DND-41 (cell line): ENCODE results near the gene DUOX2.

Source experiments
- ATAC-seq: fragments of 200-7000 bp; cut with Tn5 transposase; 3 replicates; pipeline ENCODE4 v1.9.1; 2021; ENCODE audit warnings: low read depth; ENCODE audit not compliant: insufficient read depth
- DNase-seq: peaks from one replicate; pipeline ENCODE4 v3.0.0-alpha.2; 2020
- H2AFZ ChIP-seq: 2 replicates; pipeline ENCODE4 v1.6.0; 2012; ENCODE audit warnings: low read depth, low read length
- H3K27ac ChIP-seq: 2 replicates; pipeline ENCODE4 v1.5.1; 2012; ENCODE audit warnings: low read length, inconsistent platforms
- H3K27me3 ChIP-seq: fragments of 200-600 bp; sonication (generic); 2 replicates; pipeline ENCODE4 v1.6.0; 2012; ENCODE audit warnings: low read length, mild to moderate bottlenecking, inconsistent platforms; ENCODE audit not compliant: insufficient read depth, poor library complexity
- H3K36me3 ChIP-seq: 2 replicates; pipeline ENCODE4 v1.5.1; 2012; ENCODE audit warnings: low read length, inconsistent platforms; ENCODE audit not compliant: insufficient read depth
- H3K4me1 ChIP-seq: 2 replicates; pipeline ENCODE4 v1.5.1; 2012; ENCODE audit warnings: mild to moderate bottlenecking, low read length; ENCODE audit not compliant: insufficient read depth
- H3K4me2 ChIP-seq: 2 replicates; pipeline ENCODE4 v1.6.0; 2012; ENCODE audit warnings: mild to moderate bottlenecking, moderate library complexity, low read length, inconsistent platforms; ENCODE audit not compliant: insufficient read depth
- H3K4me3 ChIP-seq, 2 experiments: fragments of 200-600 bp in 1 of 2; shearing (Covaris generic) in 1 of 2; 2 replicates each; pipeline ENCODE4 v1.5.1; 2012 to 2016; ENCODE audit warnings: inconsistent platforms in 2 of 2, low read length in 2 of 2, mild to moderate bottlenecking in 2 of 2, low read depth in 1 of 2, moderate library complexity in 1 of 2
- H3K79me2 ChIP-seq: 2 replicates; pipeline ENCODE4 v1.6.0; 2012; ENCODE audit warnings: low read length, inconsistent platforms; ENCODE audit not compliant: insufficient read depth
- H3K9ac ChIP-seq: 2 replicates; pipeline ENCODE4 v1.6.0; 2012; ENCODE audit warnings: low read depth, mild to moderate bottlenecking, inconsistent platforms, low read length, moderate library complexity
- H3K9me3 ChIP-seq: 2 replicates; pipeline ENCODE4 v1.5.1; 2012; ENCODE audit warnings: low read length, moderate library complexity, mild to moderate bottlenecking, inconsistent platforms; ENCODE audit not compliant: insufficient read depth, severe bottlenecking
- H4K20me1 ChIP-seq: 2 replicates; pipeline ENCODE4 v1.6.0; 2012; ENCODE audit warnings: low read length; ENCODE audit not compliant: insufficient read depth
- EZH2 ChIP-seq: IDR thresholded peaks from 3 replicates; pipeline ENCODE4 v1.6.1; 2012; ENCODE audit warnings: borderline replicate concordance, low read depth, mild to moderate bottlenecking, moderate library complexity, low read length, inconsistent platforms; ENCODE audit not compliant: severe bottlenecking
- TF ChIP-seq, protein P1 (sequence below): IDR thresholded peaks from 2 replicates; pipeline ENCODE4 v1.5.1; 2012; ENCODE audit warnings: borderline replicate concordance, low read length, moderate library complexity, mild to moderate bottlenecking; ENCODE audit not compliant: poor library complexity, severe bottlenecking; ENCODE audit errors: extremely low read depth

DUOX2 gene

DNA sequence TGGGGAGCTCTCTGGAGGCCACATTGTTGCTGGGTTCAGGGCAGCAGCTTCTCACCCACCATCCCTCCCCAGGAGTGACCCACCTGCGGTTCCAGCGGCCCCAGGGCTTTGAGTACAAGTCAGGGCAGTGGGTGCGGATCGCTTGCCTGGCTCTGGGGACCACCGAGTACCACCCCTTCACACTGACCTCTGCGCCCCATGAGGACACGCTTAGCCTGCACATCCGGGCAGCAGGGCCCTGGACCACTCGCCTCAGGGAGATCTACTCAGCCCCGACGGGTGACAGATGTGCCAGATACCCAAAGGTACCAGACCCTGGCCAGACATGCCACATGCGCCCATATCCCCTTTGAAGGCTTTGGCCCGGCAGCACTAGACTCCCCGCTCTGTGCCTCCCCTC, 47.7 kb upstream of the DUOX2 start:
- Histone ChIP-seq H3K36me3 (no peaks in the 10 kb centered on the region), H3K27me3 (no peaks in the 10 kb centered on the region), H3K9ac (no peak overlapping the region), H3K4me1 (peaks cover 15% of the 10 kb centered on the region), H3K4me3 (no peak overlapping the region), H2AFZ (no peak overlapping the region), H4K20me1 (peaks cover 4% of the 10 kb centered on the region), H3K9me3 (no peaks in the 10 kb centered on the region), H3K79me2 (peaks cover 8% of the 10 kb centered on the region), H3K27ac (no peak overlapping the region), H3K4me2 (no peak overlapping the region)
- no peak for DNase-seq
- no peak for TF ChIP-seq EZH2
- TF ChIP-seq, protein P1, sequence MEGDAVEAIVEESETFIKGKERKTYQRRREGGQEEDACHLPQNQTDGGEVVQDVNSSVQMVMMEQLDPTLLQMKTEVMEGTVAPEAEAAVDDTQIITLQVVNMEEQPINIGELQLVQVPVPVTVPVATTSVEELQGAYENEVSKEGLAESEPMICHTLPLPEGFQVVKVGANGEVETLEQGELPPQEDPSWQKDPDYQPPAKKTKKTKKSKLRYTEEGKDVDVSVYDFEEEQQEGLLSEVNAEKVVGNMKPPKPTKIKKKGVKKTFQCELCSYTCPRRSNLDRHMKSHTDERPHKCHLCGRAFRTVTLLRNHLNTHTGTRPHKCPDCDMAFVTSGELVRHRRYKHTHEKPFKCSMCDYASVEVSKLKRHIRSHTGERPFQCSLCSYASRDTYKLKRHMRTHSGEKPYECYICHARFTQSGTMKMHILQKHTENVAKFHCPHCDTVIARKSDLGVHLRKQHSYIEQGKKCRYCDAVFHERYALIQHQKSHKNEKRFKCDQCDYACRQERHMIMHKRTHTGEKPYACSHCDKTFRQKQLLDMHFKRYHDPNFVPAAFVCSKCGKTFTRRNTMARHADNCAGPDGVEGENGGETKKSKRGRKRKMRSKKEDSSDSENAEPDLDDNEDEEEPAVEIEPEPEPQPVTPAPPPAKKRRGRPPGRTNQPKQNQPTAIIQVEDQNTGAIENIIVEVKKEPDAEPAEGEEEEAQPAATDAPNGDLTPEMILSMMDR: no peak
- ATAC-seq: no peak

DNA sequence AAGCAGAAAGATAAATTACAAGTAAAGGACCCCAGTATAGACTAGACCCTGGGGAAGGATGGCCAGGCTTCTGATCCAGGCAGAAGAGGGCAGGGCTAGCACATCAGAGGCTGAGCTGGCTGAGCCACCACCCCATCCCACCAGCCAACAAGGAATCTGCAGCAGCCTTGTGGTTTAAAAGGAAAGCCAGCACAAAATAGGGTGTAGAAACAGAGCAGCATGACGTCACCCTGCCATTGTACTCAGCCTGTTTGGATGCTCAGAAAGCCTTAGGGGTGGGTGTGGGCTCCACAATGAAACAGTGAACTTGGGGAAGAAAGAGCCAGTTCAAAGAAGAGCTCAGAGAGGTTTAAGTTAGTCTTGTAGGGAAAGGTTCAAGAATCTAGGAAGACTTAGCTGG, 44.0 kb upstream of the DUOX2 start:
- Histone ChIP-seq H3K4me3 (no peak overlapping the region), H3K79me2 (no peaks in the 10 kb centered on the region), H3K4me1 (no peaks in the 10 kb centered on the region), H3K4me2 (no peak overlapping the region), H3K27me3 (no peaks in the 10 kb centered on the region), H4K20me1 (peaks cover 4% of the 10 kb centered on the region), H3K27ac (no peak overlapping the region), H2AFZ (no peak overlapping the region), H3K9me3 (no peaks in the 10 kb centered on the region), H3K36me3 (no peaks in the 10 kb centered on the region), H3K9ac (no peak overlapping the region)
- DNase-seq: no peak
- no peak for TF ChIP-seq EZH2
- TF ChIP-seq, protein P1: no peak
- no peak for ATAC-seq

DNA sequence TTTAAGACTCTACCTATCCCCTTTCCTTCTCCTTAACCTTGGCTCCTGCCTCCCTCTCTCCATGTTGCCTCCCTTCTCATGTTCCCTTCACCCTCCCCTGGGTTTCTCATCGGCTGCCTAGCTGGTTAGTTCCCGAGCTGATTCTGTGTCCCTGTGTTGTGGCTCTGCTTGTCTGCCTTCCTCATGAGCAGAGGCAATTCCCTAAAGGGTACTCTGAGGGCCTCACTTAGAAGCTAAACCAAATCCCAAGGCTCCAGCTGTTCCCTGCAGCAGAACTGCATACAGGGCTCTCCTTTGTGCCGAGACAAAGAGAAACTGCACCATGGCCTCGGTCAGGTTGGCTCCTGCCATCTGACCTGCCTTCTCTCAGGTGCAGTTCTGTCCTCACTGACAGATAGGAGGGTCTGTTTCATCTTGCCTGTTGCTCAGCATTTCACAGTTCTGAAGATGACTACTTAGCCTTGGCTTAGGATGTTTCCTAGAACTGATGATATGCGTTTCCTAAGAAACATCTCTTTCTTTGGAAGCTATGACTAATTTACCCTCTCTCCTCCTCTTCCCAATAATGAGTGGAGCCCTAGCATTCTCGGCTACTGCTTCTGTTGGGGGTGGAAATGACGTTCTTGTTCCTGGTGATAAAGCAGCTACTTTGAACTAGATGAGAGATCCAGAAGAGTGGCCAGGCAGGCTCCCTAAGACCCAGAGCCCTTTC, 42.9 kb upstream of the DUOX2 start:
- Histone ChIP-seq H3K4me1 (no peaks in the 10 kb centered on the region), H3K4me3 (no peak overlapping the region), H3K9me3 (no peaks in the 10 kb centered on the region), H3K27me3 (no peaks in the 10 kb centered on the region), H3K4me2 (no peak overlapping the region), H3K9ac (no peak overlapping the region), H4K20me1 (peaks cover 4% of the 10 kb centered on the region), H3K79me2 (no peaks in the 10 kb centered on the region), H3K27ac (no peak overlapping the region), H3K36me3 (no peaks in the 10 kb centered on the region), H2AFZ (no peak overlapping the region)
- ATAC-seq: no peak
- TF ChIP-seq EZH2: no peak
- TF ChIP-seq, protein P1: no peak
- DNase-seq: no peak
